Measurements from ENCODE around the gene SDCCAG8. TPM values are rescaled to one million over a fixed set of nuclear protein-coding genes. Genes with fewer than 3 reads are reported as not detected.
A peak's percentile ranks its signal among the peaks of the same experiment; 100 is the strongest.

SDCCAG8 gene
- total RNA-seq, 1 donor from 2014 or later, result 105 TPM

GRCh38 chr1:243543501-243543900, 287.7 kb downstream of the SDCCAG8 start:
- no peak for DNase-seq (ENCODE audit: low spot score)

GRCh38 chr1:243546457-243546856, 290.6 kb downstream of the SDCCAG8 start:
- no peak for DNase-seq (ENCODE audit: low spot score)

GRCh38 chr1:243547891-243548290, 292.1 kb downstream of the SDCCAG8 start:
- DNase-seq (ENCODE audit: low spot score), result peak; percentile 84

GRCh38 chr1:243548516-243548915, 292.7 kb downstream of the SDCCAG8 start:
- peak; percentile 50 for DNase-seq (ENCODE audit: low spot score)

- DNase-seq (ENCODE audit: low spot score), result no peak
Measured at GRCh38 chr1:243549108-243549507, 293.3 kb downstream of the SDCCAG8 start.

Other genes starting within 250 kb of the SDCCAG8 start
- gene CEP170, start 760 bp upstream of the SDCCAG8 start, total RNA-seq (ENCODE audit: insufficient read depth, low replicate concordance), result 97.3 TPM